GM19193 (cell line): Measurements from ENCODE around the gene SPSB1.

Experiments
- POLR2A ChIP-seq: IDR thresholded peaks from 4 replicates; pipeline ENCODE4 v1.6.1; 2011; ENCODE audit not compliant: insufficient read depth, insufficient read length; ENCODE audit errors: extremely low read depth

SPSB1 gene

GRCh38 chr1:9303916-9304315 is 11.2 kb downstream of the SPSB1 start:
- no peak for TF ChIP-seq POLR2A

GRCh38 chr1:9305216-9305615 is 12.5 kb downstream of the SPSB1 start:
- TF ChIP-seq POLR2A = no peak

- no peak for TF ChIP-seq POLR2A
Measured at GRCh38 chr1:9306006-9306405, 13.3 kb downstream of the SPSB1 start.

GRCh38 chr1:9307303-9307702 is 14.6 kb downstream of the SPSB1 start:
- TF ChIP-seq POLR2A = no peak

- no peak for TF ChIP-seq POLR2A
Measured at GRCh38 chr1:9308236-9308785, 15.6 kb downstream of the SPSB1 start.

GRCh38 chr1:9309080-9309479 is 16.4 kb downstream of the SPSB1 start:
- no peak for TF ChIP-seq POLR2A

- no peak for TF ChIP-seq POLR2A
Measured at GRCh38 chr1:9309991-9310390, 17.3 kb downstream of the SPSB1 start.

GRCh38 chr1:9311029-9311428 is 18.3 kb downstream of the SPSB1 start:
- TF ChIP-seq POLR2A = no peak

- TF ChIP-seq POLR2A = no peak
Measured at GRCh38 chr1:9311479-9311878, 18.8 kb downstream of the SPSB1 start.

- TF ChIP-seq POLR2A = no peak
Measured at GRCh38 chr1:9312168-9312720, 19.6 kb downstream of the SPSB1 start.

GRCh38 chr1:9313576-9313975 is 20.9 kb downstream of the SPSB1 start:
- no peak for TF ChIP-seq POLR2A

- no peak for TF ChIP-seq POLR2A
Measured at GRCh38 chr1:9314111-9314510, 21.4 kb downstream of the SPSB1 start.

- no peak for TF ChIP-seq POLR2A
Measured at GRCh38 chr1:9314711-9315379, 22.2 kb downstream of the SPSB1 start.

GRCh38 chr1:9315411-9316079 is 22.9 kb downstream of the SPSB1 start:
- TF ChIP-seq POLR2A = no peak

GRCh38 chr1:9316080-9316444 is 23.4 kb downstream of the SPSB1 start:
- TF ChIP-seq POLR2A = no peak

GRCh38 chr1:9316512-9316911 is 23.8 kb downstream of the SPSB1 start:
- TF ChIP-seq POLR2A = no peak

- no peak for TF ChIP-seq POLR2A
Measured at GRCh38 chr1:9317072-9317471, 24.4 kb downstream of the SPSB1 start.
